ENCODE measurements around the gene PAX7.

DNA sequence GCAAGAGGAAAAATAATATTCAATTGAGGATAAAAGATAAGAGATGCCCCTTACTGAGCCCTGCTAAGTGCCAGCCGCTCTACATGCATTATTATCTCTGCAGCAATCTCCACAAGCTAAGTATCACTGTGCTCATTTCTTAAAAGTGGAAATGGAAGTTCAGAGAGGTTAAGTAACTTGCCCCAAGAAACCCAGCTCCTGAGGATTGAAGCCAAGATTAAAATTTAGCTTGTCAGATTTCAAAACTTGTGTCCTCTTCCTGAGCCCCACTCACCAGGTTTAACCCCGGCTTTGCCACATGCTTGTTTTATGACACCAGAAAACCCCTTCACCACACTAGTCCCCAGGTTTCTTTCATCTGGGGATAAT is 11.2 kb upstream of the PAX7 start:
- no peak for TF ChIP-seq EP300 (IDR thresholded peaks at IDR 0.05)
- TF ChIP-seq, protein P1, sequence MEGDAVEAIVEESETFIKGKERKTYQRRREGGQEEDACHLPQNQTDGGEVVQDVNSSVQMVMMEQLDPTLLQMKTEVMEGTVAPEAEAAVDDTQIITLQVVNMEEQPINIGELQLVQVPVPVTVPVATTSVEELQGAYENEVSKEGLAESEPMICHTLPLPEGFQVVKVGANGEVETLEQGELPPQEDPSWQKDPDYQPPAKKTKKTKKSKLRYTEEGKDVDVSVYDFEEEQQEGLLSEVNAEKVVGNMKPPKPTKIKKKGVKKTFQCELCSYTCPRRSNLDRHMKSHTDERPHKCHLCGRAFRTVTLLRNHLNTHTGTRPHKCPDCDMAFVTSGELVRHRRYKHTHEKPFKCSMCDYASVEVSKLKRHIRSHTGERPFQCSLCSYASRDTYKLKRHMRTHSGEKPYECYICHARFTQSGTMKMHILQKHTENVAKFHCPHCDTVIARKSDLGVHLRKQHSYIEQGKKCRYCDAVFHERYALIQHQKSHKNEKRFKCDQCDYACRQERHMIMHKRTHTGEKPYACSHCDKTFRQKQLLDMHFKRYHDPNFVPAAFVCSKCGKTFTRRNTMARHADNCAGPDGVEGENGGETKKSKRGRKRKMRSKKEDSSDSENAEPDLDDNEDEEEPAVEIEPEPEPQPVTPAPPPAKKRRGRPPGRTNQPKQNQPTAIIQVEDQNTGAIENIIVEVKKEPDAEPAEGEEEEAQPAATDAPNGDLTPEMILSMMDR (IDR thresholded peaks at IDR 0.05) = no peak
